HG03432 (cell line): ENCODE results near the gene OSBPL8.
"Not testable (repeated sequence)": the region's sequence is repeated elsewhere in the genome, so short reads cannot be mapped to it uniquely, and the experiment has no call there.

Experiments used
- ATAC-seq: cut with Tn5 transposase; IDR thresholded peaks from one replicate; pipeline ENCODE4 v1.9.1; 2021; ENCODE audit warnings: mild to moderate bottlenecking, moderate library complexity; ENCODE audit not compliant: unreplicated experiment

Gene OSBPL8

DNA sequence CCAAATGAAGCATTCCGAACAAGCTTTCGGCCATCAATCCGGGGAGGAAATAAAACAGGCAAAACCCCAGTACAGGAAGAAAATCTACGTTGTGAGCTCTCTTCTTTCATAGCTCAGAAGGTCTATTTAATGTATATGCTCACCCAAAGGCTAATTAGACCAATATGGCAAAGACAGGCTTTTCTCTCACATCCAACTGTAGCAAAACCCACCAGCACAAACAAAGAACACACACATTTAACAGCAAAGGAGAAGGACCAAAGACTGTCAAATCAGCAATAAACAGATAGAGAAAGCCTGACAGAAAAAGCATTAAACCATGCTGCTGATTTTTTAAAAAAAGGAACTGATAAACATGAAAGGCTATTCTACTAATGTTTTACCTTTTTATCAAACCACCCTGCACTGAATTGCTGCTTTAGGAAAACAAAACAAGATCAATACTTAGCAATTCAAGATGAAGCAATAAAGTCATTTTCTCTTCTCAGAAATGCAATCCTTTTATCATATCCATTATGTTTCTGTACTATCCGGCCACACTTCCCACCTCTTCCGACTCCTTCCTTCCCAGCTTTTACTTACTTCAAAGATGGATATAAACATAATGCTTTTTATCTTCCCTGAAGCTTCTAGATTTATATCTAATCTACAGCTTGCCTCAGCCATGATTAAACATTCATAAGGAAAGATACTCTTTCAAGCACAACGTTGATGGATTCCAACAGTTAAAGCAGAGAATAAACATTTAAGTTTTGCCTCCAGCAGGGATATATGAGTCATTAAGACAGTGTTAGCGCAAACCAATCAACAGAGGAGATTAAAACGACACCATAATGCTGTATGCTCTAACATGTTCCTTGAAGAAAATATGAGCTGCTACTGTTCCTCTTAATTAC is 136.8 kb downstream of the OSBPL8 start:
- ATAC-seq, result no peak

DNA sequence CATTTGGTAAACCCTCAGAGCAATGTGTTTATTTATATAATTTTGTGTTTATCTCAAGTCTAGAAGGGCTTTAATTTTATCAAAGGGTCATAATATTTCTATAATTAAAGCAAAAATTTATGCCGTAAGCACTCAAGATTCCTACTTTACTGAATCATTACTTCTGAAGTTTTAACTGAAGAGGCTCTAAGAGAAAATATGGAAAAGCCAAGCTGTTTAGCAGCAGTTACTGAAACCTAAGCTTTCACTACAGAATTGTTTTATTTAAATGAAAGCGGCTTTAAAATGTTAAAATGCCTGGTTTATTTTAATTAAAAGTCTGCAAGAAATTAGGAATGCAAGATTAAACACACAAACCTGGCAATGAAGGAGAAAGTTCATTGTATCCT is 137.4 kb downstream of the OSBPL8 start:
- no peak for ATAC-seq

DNA sequence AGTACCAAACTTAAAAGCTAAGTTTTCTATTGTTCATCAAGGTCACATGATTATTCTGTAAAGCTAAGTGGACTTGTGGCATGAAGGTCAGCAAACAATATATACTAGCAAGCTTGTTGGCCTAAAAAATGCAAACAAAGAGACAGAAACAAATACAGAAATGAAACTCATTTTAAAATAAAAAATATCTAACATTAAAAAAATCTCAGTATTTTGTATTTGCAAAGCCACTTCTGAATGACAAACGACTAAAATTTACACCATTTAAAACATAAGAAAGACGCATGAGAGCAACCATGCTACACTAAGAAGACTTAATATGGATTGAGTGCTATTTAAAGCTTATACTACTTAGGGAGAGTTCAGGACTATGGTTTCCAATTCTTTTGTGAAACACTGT is 138.5 kb downstream of the OSBPL8 start:
- no peak for ATAC-seq

DNA sequence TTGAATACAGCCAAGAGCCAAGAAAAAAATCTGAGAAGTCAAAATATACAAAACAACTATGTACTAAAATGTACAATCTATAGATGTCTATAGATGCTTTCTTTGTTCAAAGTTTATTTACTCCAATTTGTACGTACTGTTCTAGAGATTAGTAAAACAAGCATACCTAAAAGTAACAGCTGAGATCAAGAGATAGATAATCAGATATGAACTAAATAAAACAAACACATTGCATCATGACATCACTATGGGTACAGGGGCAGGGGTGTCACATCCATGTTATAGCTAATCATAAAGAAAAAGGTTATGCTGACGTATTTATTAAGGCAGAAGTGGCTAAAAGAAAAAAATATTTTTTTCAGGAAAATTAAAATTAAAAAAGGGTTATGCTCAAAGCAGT is 139.3 kb downstream of the OSBPL8 start:
- no peak for ATAC-seq

DNA sequence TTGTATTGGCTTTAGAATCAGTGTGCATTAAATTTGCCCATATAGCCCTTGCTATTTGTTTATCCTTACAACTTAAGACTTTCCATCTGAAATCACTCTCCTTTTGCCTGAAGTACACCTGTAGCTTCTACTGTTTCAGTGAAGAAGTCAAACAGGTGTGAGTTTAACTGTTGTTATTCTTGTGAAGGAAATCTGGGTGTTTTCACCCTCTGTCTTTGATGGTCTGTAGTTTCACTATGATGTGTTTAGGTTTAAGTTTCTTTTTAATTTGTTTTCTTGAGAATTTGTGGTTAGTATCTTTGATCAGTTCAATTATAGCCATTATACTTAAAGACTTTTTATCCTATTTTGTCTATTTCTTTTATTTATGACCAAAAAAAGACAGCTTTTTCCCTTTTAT is 142.5 kb downstream of the OSBPL8 start:
- ATAC-seq, result peak; percentile 60

DNA sequence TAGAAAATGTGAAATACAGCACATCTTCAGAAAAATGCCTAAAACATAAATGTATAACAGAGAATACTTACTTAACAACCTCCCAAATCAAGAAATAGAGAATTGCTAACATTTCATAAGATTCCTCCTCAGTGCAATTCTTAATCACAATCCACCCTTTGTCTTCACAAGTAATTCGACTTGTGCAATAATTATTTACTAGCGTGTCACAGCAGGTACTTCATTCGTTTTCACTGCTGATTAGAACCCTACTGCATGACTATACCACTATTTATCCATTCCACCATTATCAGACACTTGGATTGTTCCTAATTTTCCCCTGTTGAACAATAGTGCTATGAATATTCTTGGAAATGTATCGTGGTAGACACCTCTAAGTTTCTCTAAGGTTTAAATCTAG is 146.4 kb downstream of the OSBPL8 start:
- ATAC-seq, result no peak

DNA sequence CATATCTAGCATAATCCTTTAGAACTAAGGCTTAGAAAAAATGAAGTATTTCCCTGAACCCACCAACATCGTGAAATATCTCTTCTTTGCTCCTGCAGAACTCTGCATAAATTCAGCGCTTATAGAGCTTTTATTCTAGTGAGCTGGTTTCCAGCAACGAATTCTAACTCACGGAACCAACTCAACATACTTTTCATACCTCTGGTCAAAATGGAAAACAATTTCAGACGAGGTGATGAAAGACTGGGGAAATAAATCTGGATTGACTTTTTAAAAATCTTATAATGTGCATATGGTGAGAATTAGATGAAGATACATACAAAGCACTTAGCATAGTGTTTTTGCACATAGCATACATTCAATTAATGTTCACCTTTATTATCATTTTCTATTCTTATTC is 148.8 kb downstream of the OSBPL8 start:
- ATAC-seq, result no peak

DNA sequence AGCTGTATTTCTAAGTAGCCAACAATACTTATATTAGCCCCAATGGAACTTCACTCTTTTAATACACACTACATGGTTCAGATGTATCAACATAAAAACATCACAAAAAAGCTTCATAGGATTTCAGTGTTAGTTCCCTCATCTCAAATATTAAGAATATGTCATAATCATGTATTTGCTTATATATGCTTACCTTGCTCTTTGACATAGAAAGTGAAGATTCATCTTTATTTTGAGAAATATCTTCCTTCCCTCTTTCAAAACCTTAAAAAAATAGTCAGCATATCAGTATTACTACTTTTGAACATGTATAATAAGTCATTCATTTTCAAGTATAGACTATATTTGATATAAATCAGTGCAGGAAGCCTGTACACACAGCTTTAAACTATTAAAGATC is 149.2 kb downstream of the OSBPL8 start:
- no peak for ATAC-seq

DNA sequence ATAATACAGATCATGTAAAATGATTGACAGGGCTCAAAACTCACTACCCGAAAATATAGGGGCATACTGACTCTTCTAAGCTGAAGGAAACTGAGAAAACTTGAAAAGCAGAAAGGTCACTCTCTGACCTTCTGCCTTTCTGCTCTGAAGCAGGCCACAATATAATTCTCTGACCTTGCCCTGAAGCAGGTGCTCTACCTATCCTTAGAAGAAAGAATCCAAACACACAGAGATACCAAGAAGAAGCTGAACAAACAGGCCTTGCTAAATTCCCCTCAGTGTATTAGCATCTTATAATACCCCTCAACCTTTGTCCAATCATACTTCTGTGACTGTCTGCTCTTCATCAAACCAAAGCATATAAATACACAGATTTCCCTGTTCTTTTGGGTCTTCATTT is 150.5 kb downstream of the OSBPL8 start:
- no peak for ATAC-seq

DNA sequence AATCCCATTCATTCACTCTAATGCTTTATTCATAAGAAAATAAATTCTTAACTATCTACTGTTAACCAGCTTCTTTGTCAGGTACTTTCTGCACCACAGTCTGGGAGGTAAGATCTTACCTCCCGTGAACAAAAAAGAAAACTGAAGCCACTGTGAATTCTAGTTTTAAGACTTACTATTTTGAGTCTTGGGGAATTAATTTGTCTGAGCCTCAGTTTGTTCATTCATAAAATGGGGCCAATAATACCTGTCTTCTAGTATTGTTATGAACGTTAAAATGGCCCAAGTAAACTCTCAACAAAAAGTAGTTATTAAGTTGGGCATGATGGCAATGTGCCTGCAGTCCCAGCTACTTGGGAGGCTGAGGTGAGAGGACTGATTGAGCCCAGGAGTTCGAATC is 151.9 kb downstream of the OSBPL8 start:
- no peak for ATAC-seq

DNA sequence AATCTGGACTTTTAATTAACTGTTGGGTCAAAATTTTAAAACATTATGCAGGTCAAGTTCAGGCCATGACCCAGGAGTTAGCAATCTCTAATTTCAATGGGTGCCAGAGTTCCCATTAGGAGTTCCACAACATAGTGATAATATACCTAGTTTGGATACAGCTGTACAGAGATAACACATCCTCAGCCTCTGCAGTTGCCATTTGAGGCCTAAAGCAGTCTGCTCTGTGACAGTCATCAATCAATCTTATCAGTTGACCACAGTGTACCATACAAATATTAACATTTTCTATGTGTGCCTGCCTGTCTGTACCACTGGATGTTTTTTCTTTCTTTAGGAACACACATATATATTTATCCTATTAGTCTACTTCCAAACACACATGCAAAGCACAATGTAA is 157.3 kb downstream of the OSBPL8 start:
- no peak for ATAC-seq

DNA sequence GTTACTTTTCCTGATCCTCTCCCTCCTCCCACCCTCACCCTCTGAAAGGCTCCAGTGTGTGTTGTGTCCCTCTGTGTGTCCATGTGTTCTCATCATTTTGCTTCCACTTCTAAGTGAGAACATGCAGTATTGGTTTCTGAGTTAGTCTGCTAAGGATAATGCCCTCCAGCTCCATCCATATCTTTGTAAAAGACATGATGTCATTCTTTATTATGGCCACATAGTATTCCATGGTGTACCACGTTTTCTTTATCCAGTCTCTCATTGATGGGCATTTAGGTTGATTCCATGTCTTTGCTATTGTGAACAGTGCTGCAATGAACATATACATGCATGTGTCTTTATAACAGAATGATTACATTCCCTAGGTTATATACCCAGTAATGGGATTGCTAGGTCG is 159.4 kb downstream of the OSBPL8 start:
- ATAC-seq, result no peak

DNA sequence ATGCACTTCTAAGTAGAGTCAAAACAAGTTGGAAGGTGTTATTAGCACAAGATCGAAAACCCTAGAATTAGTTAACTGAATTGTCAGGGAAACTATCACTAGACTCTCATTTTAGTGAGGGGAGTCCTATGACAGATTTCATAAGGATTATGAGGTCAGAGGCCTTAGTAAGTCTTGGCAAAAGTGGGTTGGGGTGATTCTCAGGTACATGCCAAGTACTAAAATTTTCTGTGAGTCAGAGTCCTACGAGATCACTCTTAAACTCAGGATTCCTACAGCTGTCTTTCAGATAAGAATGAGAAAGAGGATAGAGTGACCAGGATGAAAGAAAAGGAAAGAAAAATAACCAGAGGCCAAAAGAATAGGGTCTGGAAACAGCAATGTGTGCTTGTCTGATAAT is 160.5 kb downstream of the OSBPL8 start:
- ATAC-seq, result no peak

DNA sequence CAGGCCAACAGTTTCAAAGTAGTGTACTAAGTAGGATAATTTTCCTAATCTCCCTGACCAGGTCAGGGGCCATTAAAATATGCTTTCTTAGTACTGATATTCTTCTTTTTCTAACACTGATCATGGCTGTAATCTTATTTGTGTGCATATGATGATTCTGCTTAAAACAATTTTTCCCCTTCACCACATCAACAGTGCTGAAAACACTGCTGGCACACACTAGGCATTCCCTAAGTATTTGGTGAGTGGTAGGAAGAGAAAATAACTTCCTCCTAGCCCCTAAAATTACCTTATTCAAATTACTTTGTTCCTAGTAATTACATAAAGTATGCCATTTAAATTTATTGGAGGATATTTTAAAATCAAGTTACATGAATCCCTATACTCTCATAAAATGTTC is 161.5 kb downstream of the OSBPL8 start:
- no peak for ATAC-seq

DNA sequence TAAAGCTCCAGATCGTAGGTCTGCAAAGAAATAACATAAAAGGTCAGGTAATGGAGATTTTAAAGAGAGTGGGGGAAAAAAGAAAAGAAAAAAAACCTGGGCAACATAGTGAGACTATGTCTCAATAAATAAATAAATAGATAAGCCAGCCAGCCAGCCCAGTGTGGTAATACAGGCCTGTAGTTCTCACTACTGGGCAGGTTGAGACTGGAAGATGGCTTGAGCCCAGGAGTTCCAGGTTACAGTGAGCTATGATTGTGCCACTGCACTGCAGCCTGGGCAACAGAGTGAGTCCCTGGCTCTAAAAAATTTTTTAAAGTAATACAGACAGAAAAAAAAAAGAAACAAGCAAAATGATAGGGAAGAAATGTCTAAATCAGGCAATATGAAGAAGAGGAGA is 168.1 kb downstream of the OSBPL8 start:
- no peak for ATAC-seq

DNA sequence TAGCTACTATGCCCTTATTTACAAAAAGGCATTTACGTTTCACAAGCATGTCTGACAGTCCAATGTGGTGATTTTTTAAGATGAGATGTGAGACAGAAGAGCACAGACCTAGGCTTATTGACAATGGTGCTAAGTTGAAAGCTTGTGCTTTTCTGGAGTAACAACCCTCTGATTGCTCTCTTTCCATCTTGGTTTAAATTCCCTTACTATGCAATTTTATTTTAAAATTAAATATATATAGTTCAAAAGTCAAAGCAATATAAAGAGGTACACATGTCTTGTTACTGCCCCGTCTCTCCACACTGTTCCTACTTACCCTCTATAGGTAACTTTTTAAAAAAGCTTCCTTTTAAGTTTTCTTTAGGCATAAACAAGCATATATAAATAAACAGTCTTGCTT is 172.0 kb downstream of the OSBPL8 start:
- no peak for ATAC-seq

DNA sequence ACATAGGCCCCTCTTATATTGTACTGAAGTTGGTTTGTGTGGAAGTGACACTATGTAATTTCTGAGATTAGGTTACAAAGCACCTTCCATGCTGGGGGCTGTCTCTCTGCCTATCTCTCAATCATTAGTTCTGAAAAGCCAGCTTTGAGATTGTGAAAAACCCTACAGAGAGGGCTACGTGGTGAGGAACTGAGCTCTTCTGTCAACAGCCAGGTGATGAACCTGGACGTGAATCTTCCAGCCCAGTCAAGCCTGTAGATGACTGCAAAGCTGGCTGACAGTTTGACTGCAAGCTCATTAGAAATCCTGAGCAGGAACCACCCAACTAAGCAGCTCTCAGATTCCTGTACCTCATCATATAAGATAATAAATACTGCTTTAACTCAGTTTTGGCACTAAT is 175.0 kb downstream of the OSBPL8 start:
- no peak for ATAC-seq

DNA sequence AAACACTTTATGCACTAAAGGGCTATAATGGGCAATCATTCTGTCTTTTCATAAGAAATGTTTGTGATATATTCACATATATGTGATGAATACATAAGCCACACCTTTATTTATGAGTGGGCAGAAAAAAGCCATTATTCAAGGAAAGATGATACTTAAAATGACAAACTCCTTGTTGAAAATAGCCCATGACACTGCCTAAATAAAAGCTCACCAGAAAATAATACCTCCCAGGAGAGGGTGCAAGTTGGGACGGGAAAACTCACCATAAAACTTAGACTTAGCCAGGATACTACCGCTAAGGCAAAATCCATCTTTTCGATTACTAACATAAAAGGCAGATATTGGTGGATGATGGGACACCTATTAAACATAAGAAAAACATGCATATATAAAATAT is 175.6 kb downstream of the OSBPL8 start:
- ATAC-seq, result no peak

DNA sequence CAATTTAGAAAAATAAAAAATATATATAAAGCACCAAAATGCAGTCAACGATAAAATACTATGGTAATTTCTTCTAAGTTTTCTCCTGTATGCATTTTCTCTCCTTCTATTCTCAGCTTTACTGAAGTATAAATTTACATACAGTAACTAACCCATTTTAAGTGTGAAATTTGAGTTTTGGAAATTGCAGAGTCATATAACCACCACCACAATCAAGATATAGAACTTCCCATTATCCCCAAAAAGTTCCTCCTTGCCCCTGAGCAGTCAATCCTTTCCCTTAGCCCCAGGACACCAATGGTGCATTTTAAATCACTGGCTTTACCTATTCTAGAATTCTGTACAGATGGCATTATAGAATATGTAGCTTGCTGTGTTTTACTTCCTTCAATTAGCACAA is 180.3 kb downstream of the OSBPL8 start:
- no peak for ATAC-seq

DNA sequence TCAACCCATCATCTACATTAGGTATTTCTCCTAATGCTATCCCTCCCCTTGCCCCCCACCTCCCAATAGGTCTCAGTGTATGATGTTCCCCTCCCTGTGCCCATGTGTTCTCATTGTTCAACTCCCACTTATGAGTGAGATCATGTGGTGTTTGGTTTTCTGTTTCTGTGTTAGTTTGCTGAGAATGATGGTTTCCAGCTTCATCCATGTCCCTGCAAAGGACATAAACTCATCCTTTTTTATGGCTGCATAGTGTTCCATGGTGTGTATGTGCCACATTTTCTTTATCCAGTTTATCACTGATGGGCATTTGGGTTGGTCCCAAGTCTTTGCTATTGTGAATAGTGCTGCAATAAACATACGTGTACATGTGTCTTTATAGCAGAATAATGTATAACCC is 182.7 kb downstream of the OSBPL8 start:
- not testable (repeated sequence) for ATAC-seq

DNA sequence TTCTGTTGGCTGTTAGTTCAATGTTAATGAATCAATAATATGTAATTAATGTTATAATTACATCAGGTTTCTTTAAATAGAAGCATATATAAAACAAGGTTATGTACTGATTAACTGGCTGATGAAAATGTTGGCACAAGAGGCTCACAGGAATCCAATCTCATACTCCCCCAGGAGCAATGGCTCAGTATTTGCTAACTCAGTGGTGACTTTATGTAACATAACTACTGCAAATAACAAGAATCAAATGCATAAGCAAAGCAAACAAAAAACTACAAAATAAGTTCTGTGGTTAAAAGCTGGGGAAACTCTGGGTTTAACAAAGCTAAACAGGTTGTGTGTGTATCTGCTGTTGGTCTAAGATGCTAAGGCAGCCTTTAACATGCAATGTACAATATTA is 183.6 kb downstream of the OSBPL8 start:
- ATAC-seq, result no peak

DNA sequence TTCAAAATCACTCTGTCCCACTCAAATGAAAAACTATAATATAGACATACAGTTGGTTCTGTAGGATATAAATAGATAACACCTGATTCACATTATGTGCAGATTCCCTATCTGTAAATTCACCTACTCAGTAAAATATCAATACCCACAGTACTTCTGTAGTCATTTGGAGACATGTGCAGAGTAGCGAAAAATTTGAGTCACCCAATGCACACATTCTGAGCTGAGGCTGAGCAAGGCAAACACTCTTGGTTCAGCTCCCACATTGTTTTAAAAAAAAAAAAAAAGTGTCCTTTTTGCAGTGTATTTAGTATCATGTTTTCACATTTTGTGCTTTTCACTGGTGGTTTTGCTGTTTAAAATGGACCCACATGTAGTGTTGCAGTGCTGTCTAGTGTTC is 184.1 kb downstream of the OSBPL8 start:
- no peak for ATAC-seq

DNA sequence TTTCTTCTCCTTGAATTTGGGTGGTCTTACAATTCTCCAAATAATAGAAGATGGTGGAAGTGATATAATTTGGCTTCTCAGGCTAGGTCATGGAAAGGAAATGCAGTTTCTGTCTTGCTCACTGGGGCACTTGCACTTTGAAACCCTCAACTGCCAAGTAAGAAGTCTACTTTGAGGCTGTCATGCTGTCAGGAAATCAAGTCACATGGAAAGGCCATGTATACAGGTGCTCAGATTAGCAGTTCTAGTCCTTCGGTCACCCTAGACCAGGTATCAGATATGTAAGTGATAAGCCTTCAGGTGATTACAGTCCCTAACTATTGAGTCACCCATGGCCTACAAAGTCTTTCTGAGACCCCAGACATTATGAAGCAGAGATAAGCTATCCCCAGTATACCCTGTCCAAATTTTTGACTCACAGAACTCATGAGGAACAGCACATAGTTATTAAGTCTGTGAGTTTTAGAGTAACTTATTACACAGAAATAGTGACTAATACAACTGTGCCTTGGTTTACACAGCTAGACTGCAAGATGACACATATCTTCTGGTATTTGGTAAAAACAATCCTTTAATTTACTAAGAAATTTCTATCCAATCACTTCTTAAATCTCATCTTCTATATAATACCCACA is 185.1 kb downstream of the OSBPL8 start:
- ATAC-seq, result no peak
